HT-29 (cell line): ENCODE measurements around the gene SPDYE4. TPM values are rescaled to one million over a fixed set of nuclear protein-coding genes. Genes with fewer than 3 reads are reported as not detected.

Experiments used
- DNase-seq: peaks from one replicate; pipeline ENCODE4 v3.0.0-alpha.2; 2015; ENCODE audit warnings: low spot score
- total RNA-seq: library from RNA; depleted of rRNA; stranded (reverse); fragments of >200 nt; shearing (Covaris generic); gene quantifications from 2 replicates; pipeline ENCODE4 v1.2.3, GENCODE V29; 2014

The SPDYE4 gene
- total RNA-seq, 1 experiment from 2014 or later: not detected

- DNase-seq: no peak
These were observed 17.0 kb downstream of the SPDYE4 start for GRCh38 chr17:8741366-8741765.

DNA sequence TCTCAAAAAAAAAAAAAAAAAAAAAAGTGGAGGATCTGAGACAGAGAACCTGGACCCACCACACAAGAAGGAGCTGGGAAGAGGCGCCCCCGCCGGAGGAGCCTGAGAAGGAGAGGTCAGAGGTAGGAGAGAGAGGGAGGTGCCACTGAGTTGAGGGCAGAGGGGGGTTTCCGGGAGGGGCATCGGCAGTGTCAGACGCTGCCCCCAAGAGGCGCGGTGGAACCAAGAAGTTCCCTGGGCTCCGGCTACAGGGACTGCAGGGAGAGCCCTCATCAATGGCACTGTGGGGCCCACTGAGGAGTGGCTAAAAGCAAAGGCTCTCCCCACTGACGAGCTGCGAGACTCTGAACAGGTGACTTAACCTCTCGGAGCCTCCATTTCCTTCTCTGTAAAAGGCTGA is 17.9 kb downstream of the SPDYE4 start:
- no peak for DNase-seq

DNA sequence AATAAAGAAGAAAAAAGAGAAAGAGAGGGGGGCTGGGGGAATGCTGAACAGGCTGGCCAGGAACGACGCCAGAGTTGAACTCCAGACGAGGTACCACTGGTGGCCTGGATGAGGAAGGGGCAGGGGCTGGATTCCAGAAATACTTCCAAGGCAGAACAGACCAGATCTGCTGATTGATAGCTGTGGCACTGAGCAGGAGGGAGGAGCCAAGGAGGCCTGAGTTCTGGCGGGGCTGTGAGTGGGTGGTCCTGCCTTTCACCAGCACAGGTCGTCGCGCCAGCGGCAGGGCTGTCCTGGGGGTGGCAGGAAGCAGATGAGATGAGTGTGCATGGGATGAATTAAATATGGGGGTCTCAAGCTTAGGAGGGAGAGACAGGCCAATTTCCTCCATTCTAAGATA is 19.2 kb downstream of the SPDYE4 start:
- no peak for DNase-seq

- DNase-seq: no peak
These were observed 21.6 kb downstream of the SPDYE4 start for GRCh38 chr17:8736796-8737195.

GRCh38 chr17:8736362-8736761 is 22.0 kb downstream of the SPDYE4 start:
- DNase-seq: no peak

DNA sequence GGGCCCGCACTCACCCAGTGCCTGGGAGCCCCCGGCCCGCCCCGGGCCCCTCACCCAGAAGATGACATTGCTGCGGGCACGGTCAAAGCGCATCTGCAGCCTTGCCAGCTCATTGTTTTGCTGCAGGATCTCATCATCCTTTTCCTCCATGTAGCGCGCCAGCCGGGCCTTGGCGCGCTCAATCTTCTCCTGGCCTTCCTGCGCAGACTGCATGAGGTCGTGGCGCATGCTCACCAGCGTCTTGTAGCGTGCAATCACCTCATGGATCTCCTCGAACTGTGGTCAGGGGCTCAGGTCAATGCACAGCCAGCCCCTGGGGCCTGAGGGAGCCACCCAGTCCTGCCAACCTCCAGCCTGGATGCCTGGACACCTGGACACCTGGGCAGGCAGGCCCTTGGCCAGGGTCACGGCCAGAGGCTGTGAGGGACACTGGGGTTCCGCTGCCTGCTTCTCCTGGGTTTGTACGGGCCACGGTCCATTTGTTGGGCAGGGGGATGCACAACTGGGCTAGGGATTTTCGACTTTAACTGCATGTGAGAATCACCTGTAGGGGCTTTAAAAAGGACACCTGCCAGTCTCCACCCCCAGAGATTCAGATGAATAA is 22.9 kb downstream of the SPDYE4 start:
- DNase-seq: no peak

GRCh38 chr17:8734876-8735275 is 23.5 kb downstream of the SPDYE4 start:
- no peak for DNase-seq

- DNase-seq: no peak
These were observed 25.8 kb downstream of the SPDYE4 start for GRCh38 chr17:8732406-8733085.

GRCh38 chr17:8729860-8730259 is 28.5 kb downstream of the SPDYE4 start:
- no peak for DNase-seq

GRCh38 chr17:8729421-8729820 is 28.9 kb downstream of the SPDYE4 start:
- no peak for DNase-seq

GRCh38 chr17:8728971-8729370 is 29.4 kb downstream of the SPDYE4 start:
- no peak for DNase-seq

- no peak for DNase-seq
These were observed 30.0 kb downstream of the SPDYE4 start for GRCh38 chr17:8728251-8728938.

DNA sequence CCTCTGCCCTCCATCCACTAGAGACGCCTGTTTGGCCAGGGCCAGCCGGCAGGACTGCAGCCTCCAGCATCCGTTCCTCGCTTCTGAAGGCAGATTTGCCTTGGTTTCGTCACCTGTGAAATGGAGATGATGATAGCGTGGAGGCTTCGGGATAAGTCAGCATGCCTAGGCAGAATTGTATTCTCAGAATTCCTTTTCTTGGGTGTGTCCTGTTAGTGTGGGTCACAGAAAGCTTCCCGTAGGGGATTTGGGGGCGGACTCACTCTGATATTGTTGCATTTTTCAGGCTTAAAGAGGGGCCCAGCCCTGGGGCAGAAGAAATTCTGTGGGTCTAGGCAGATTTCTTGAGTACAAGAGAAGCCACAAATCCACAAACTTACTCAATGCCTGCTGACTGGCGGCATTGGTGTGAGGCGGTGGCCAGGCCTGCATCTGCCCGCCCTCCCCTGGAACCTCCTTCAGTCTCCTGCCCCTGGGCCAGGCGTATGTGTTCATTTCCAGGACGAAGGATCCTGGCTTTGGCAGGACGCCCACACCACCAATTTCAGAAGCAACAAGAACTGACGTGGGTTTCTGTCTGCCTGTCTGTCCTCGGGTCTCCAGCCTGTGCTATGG is 31.3 kb downstream of the SPDYE4 start:
- DNase-seq: no peak

GRCh38 chr17:8725881-8726876 is 32.2 kb downstream of the SPDYE4 start:
- DNase-seq: no peak

GRCh38 chr17:8724451-8724850 is 33.9 kb downstream of the SPDYE4 start:
- no peak for DNase-seq

DNA sequence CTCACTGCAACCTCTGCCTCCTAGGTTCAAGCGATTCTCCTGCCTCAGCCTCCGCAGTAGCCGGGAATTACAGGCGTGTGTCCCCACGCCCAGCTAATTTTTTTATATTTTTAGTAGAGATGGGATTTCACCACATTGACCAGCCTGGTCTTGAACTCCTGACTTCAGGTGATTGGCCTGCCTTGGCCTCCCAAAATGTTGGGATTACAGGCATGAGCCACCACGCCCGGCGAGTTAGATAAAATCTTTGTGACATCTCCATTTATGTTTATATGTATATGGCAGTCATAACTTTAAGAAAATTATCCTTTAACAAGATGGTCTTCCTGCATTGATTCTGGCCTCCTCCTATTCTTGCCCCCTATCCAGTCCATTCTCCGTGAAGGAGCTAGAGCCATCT is 37.8 kb downstream of the SPDYE4 start:
- no peak for DNase-seq

DNA sequence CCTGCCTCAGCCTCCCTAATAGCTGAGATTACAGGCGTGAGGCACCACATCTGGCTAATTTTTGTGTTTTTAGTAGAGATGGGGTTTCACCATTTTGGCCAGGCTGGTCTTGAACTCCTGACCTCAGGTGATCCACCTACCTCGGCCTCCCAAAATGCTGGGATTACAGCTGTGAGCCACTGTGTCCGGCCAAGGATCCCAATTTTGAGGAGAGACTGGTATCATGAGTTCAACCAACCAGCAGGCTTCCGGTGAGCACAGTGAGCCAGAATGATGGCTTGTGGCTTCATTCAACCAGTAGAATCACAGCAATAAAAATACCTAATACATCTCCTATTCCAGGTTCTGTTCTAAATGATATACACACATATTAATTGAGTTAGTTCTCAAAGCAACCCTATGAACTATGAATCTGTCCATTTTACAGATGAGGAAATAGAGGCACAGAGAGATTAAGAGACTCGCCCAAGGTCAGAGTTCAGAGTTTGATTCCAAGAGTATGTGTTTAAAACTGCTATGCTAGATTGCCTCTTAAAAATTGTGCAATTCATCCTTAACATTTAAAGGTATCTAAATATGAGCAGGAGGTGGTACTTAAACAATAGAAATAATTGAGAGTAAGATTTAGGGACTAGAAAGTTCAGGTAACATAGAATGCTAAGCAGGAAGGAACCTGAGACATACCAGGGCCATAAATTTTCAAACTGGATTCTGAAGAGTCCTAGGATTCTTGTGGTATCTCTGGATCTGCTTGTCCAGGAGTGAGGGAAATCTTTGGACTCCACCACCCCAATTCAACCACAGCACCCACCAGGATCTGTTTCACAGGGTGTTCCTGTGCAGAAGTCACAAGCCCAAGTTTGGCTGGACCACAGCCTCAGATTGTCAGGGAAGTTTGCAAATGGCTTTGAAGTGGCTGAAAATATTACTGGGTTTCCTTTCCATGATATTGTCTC is 38.8 kb downstream of the SPDYE4 start:
- no peak for DNase-seq

GRCh38 chr17:8718001-8718563 is 40.3 kb downstream of the SPDYE4 start:
- DNase-seq: no peak

DNA sequence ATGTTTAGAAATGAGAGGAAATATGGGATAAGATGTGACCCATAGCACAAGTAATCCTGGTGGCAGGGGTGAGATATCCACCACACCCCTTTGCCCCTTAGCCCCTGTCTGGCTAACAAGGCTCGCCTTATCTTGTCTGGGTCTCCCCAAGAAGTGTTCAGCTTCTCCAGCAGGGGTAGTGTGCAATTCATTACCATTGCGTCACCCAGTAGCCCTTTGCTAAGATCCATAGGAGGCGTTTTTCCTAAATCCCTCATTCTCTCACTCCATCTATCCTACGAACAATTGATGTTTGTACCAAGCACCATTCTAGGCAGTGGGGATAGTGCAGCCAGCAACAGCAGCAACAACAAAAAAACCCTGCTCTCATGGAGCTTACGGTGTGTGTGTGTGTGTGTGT is 44.5 kb downstream of the SPDYE4 start:
- DNase-seq: no peak

DNA sequence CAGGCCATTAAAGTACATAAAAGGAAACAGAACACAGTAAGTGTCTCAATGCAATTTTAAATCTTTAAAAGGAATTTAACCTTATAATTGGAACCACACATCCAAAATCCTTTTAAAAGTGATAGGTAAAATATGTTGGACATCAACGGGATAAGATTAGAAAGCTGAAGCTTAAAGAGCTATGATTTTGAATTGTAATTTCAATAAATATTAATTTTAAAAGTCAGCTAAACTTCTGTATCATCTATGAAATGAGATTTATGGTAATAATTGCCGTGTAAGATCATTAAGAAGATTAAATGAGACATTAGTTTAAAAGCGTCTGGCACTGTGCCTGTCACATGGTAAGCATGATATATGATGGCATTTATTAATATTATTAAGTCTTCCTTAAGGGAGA is 45.0 kb downstream of the SPDYE4 start:
- DNase-seq: no peak
